ENCODE results near the gene NDUFAF2.

GRCh38 chr5:60958088-60958487 lies 13.1 kb downstream of the NDUFAF2 start:
- TF ChIP-seq CTCF (IDR thresholded peaks at IDR 0.05; ENCODE audit: insufficient read depth, low read depth, low read length) (no peak), EZH2 (IDR thresholded peaks at IDR 0.05; ENCODE audit: insufficient read depth, low read length) (no peak)
